Upper lobe of left lung (tissue), 4 donors: ENCODE measurements around the gene UNC5C.

Source experiments
- CTCF ChIP-seq, 6 experiments: fragments of 450-650 bp in 4 of 6; fragments of 200-600 bp in 2 of 6; sonication (generic) in 2 of 6; IDR thresholded peaks; one replicate each; pipeline ENCODE4 v1.5.1; 2016 to 2019; ENCODE audit warnings: antibody characterized with exemption in 6 of 6
- EP300 ChIP-seq, 4 donors: sonication (generic); formaldehyde crosslinking; IDR thresholded peaks; one replicate each; pipeline ENCODE4 v1.5.1; 2017; ENCODE audit warnings: antibody characterized with exemption in 4 of 4, control low read depth in 2 of 4
- POLR2A ChIP-seq, 4 donors: fragments of 450-650 bp; IDR thresholded peaks; one replicate each; pipeline ENCODE4 v1.5.1; 2016 to 2017; ENCODE audit warnings: antibody characterized with exemption in 4 of 4, mild to moderate bottlenecking in 2 of 4
- POLR2AphosphoS5 ChIP-seq, 2 donors: sonication (generic); formaldehyde crosslinking; IDR thresholded peaks; one replicate each; pipeline ENCODE4 v1.5.1; 2017; ENCODE audit warnings: antibody characterized with exemption in 2 of 2

- TF ChIP-seq CTCF (IDR thresholded peaks at IDR 0.05): no peak
- no peak for TF ChIP-seq POLR2A (IDR thresholded peaks at IDR 0.05)
- no peak for TF ChIP-seq POLR2AphosphoS5 (IDR thresholded peaks at IDR 0.05)
- TF ChIP-seq EP300 (IDR thresholded peaks at IDR 0.05): no peak
These were observed 137.2 kb downstream of the UNC5C start for GRCh38 chr4:95411371-95412088.
